Lung (tissue), 12 donors: ENCODE measurements around the gene TMEM129. TPM values are rescaled to one million over a fixed set of nuclear protein-coding genes. Genes with fewer than 3 reads are reported as not detected.
"Not testable (repeated sequence)": the region's sequence is repeated elsewhere in the genome, so short reads cannot be mapped to it uniquely, and the experiment has no call there.

ENCODE experiments used
- ATAC-seq: fragments of 200-7000 bp; cut with Tn5 transposase; one replicate; pipeline ENCODE4 v1.9.1; 2020; ENCODE audit warnings: moderate number of reproducible peaks; ENCODE audit not compliant: insufficient read depth, low FRiP score
- DNase-seq, 3 donors: peaks; one replicate each; pipeline ENCODE4 v3.0.0-alpha.2; 2013 to 2017
- H3K27ac ChIP-seq, 2 donors: one replicate each; pipeline ENCODE4 v1.5.1; 2013; ENCODE audit warnings: mild to moderate bottlenecking in 2 of 2, moderate library complexity in 2 of 2, control low read depth in 1 of 2, inconsistent platforms in 1 of 2, low read depth in 1 of 2, low read length in 1 of 2
- H3K27me3 ChIP-seq, 3 donors: one replicate each; pipeline ENCODE4 v1.5.1; 2013; ENCODE audit warnings: low read length in 2 of 3; ENCODE audit not compliant: control insufficient read depth in 3 of 3, insufficient read depth in 3 of 3
- H3K36me3 ChIP-seq, 4 donors: one replicate each; pipeline ENCODE4 v1.5.1; 2013; ENCODE audit warnings: low read length in 4 of 4, mild to moderate bottlenecking in 1 of 4, moderate library complexity in 1 of 4; ENCODE audit not compliant: control insufficient read depth in 4 of 4, insufficient read depth in 4 of 4
- H3K4me1 ChIP-seq, 5 donors: one replicate each; pipeline ENCODE4 v1.5.1; 2013; ENCODE audit warnings: low read length in 5 of 5, mild to moderate bottlenecking in 2 of 5, moderate library complexity in 1 of 5; ENCODE audit not compliant: control insufficient read depth in 5 of 5, insufficient read depth in 5 of 5
- H3K4me3 ChIP-seq: one replicate; pipeline ENCODE4 v1.5.1; 2013; ENCODE audit warnings: mild to moderate bottlenecking, control low read depth, moderate library complexity
- H3K9ac ChIP-seq, 2 donors: one replicate each; pipeline ENCODE4 v1.5.1; 2013; ENCODE audit warnings: low read length in 2 of 2, control low read depth in 1 of 2; ENCODE audit not compliant: insufficient read depth in 1 of 2
- H3K9me3 ChIP-seq, 4 donors: one replicate each; pipeline ENCODE4 v1.5.1; 2013; ENCODE audit warnings: low read length in 3 of 4, mild to moderate bottlenecking in 1 of 4, moderate library complexity in 1 of 4; ENCODE audit not compliant: control insufficient read depth in 4 of 4, insufficient read depth in 3 of 4
- WGBS, 2 donors: extraction: QIAGEN DNeasy Blood & Tissue Kit; methylation state at CpG; one replicate each; pipeline ENCODE4 v1.1.7; 2013; 5-methylcytosine and 5-hydroxymethylcytosine counted together
- polyA plus RNA-seq, 2 donors: library from polyadenylated mRNA; stranded (reverse); fragments of 200-250 nt; gene quantifications; one replicate each; pipeline ENCODE4 v1.2.1, GENCODE V29; 2013
- total RNA-seq, 2 donors: library from RNA; depleted of rRNA in 1 of 2; stranded (reverse); fragments of >200 nt in 1 of 2; gene quantifications; one replicate each; pipeline ENCODE4 v1.2.1, GENCODE V29; 2014 to 2021
- TF ChIP-seq, protein P1 (sequence below): IDR thresholded peaks from 2 replicates; pipeline ENCODE4 v1.5.1; 2012; ENCODE audit warnings: mild to moderate bottlenecking; ENCODE audit errors: control extremely low read depth, extremely low read depth
- donor health status: control.
- donor health status: control.
- donor health status: Bipolar disorder and iron deficiency.
- donor health status: healthy.
- donor health status: DM: yes; HTN: yes; CAD: no.

The TMEM129 gene
- total and polyA plus RNA-seq, 4 donors: 16.6 to 45.2 (median 37.8) TPM

DNA sequence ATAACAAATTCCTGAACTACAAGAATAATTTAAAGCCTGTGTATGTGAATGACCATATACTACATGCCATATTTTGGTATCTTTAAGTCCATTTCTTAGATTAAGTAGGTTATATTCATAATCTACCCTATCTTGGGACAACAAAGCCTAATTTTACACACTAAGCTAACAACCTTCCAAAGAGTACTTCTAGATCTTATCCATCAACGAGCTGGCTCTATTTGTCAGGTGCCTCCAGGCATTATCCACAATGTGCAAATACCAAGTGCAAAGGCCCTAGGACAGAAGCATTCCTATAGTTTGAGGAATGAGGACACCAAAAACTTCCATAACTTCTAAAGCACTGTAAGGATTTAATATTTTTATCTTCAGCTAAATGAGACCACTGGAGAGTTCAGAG is 12.5 kb downstream of the TMEM129 start:
- WGBS, 2 donors: 41 to 69% methylated on average over 1 of the region's 1 CpG
- H3K4me1 ChIP-seq: peaks cover 0 to 25% (median 4%) of the 10 kb centered on the region in 5 donors

GRCh38 chr4:1706358-1706757 is 14.8 kb downstream of the TMEM129 start:
- H3K4me3 ChIP-seq: no peak overlapping the region
- DNase-seq (no peak), ATAC-seq (no peak)
- H3K27me3 ChIP-seq: no peaks in the 10 kb centered on the region
- 85 to 91% methylated on average over 6 of the region's 6 CpGs for WGBS, 2 donors
- H3K9ac ChIP-seq: no peak overlapping the region
- H3K9me3 ChIP-seq: no peaks in the 10 kb centered on the region
- TF ChIP-seq, protein P1, sequence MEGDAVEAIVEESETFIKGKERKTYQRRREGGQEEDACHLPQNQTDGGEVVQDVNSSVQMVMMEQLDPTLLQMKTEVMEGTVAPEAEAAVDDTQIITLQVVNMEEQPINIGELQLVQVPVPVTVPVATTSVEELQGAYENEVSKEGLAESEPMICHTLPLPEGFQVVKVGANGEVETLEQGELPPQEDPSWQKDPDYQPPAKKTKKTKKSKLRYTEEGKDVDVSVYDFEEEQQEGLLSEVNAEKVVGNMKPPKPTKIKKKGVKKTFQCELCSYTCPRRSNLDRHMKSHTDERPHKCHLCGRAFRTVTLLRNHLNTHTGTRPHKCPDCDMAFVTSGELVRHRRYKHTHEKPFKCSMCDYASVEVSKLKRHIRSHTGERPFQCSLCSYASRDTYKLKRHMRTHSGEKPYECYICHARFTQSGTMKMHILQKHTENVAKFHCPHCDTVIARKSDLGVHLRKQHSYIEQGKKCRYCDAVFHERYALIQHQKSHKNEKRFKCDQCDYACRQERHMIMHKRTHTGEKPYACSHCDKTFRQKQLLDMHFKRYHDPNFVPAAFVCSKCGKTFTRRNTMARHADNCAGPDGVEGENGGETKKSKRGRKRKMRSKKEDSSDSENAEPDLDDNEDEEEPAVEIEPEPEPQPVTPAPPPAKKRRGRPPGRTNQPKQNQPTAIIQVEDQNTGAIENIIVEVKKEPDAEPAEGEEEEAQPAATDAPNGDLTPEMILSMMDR: no peak
- H3K4me1 ChIP-seq: peaks cover 0 to 19% (median 4%) of the 10 kb centered on the region in 5 donors
- no peak overlapping the region for H3K27ac ChIP-seq
- peaks cover 8 to 22% (median 16%) of the 10 kb centered on the region in 4 donors for H3K36me3 ChIP-seq

More for the DNA sequence above, 12.5 kb downstream of the TMEM129 start:
- DNase-seq: no peak
- ATAC-seq: no peak
- H3K9ac ChIP-seq: no peak overlapping the region
- no peak overlapping the region for H3K27ac ChIP-seq
- H3K36me3 ChIP-seq: peaks cover 3 to 12% (median 9%) of the 10 kb centered on the region in 4 donors
- no peak overlapping the region for H3K4me3 ChIP-seq
- no peaks in the 10 kb centered on the region for H3K9me3 ChIP-seq
- no peaks in the 10 kb centered on the region for H3K27me3 ChIP-seq
- TF ChIP-seq, protein P1: no peak

DNA sequence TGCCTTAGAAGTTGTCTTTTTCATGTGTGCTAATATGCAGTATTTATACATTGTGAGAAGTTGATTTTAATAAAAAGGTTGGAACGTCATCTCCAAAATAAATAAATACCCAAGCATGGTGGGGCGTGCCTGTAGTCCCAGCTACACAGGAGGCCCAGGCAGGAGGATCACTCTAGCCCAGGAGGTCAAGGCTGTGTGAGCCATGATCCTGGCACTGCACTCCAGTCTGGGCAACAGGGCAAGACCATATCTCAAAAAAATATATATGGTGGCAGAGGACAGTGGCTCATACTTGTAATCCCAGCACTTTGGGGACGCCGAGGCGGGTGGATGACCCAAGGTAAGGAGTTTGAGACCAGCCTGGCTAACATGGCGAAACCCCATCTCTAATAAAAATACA is 15.4 kb downstream of the TMEM129 start:
- Histone ChIP-seq H3K27ac (no peak overlapping the region), H3K27me3 (no peaks in the 10 kb centered on the region), H3K4me3 (no peak overlapping the region), H3K36me3 (peaks cover 10 to 24% (median 16%) of the 10 kb centered on the region in 4 donors), H3K9me3 (no peaks in the 10 kb centered on the region), H3K4me1 (peaks cover 0 to 13% (median 4%) of the 10 kb centered on the region in 5 donors), H3K9ac (no peak overlapping the region)
- DNase-seq (no peak), ATAC-seq (no peak)
- 97 to 98% methylated on average over 6 of the region's 6 CpGs for WGBS, 2 donors
- TF ChIP-seq, protein P1: no peak

- peaks cover 17 to 27% (median 22%) of the 10 kb centered on the region in 4 donors for H3K36me3 ChIP-seq
- H3K27ac ChIP-seq: no peak overlapping the region
- TF ChIP-seq, protein P1: no peak
- H3K27me3 ChIP-seq: no peaks in the 10 kb centered on the region
- H3K4me1 ChIP-seq: peaks cover 0 to 5% (median 1%) of the 10 kb centered on the region in 5 donors
- no peaks in the 10 kb centered on the region for H3K9me3 ChIP-seq
- WGBS, 2 donors: 83 to 91% methylated on average over 1 of the region's 1 CpG
- ATAC-seq (no peak), DNase-seq (no peak)
- no peak overlapping the region for H3K4me3 ChIP-seq
- no peak overlapping the region for H3K9ac ChIP-seq
Observed at GRCh38 chr4:1703867-1704266, 17.3 kb downstream of the TMEM129 start.

GRCh38 chr4:1701671-1702070 is 19.5 kb downstream of the TMEM129 start:
- H3K9me3 ChIP-seq, H3K27ac ChIP-seq, ATAC-seq, H3K4me3 ChIP-seq, H3K4me1 ChIP-seq, H3K27me3 ChIP-seq, DNase-seq, H3K9ac ChIP-seq: not testable (repeated sequence)
- 50 to 74% methylated on average over 8 of the region's 8 CpGs for whole genome bisulfite sequencing, 2 donors
- peaks cover 25 to 38% (median 30%) of the 10 kb centered on the region in 4 donors for H3K36me3 ChIP-seq
